GM13976 (cell line): ENCODE results near the gene TIAM1.

Experiments
- DNase-seq: peaks from one replicate; pipeline ENCODE4 v3.0.0; 2012; ENCODE audit warnings: low spot score
- CTCF ChIP-seq: IDR thresholded peaks from 2 replicates; pipeline ENCODE4 v1.5.1; 2012; ENCODE audit warnings: borderline replicate concordance, mild to moderate bottlenecking; ENCODE audit not compliant: insufficient read depth; ENCODE audit errors: extremely low read depth, missing control alignments, control extremely low read depth
- in situ Hi-C: fragments of 300-500 bp; cut with MboI; formaldehyde crosslinking; loops from one replicate; pipeline ENCODE4 v1.12.0; 2022; ENCODE audit warnings: low sequenced_read_pairs, mixed read lengths, inconsistent platforms; ENCODE audit not compliant: unreplicated experiment

Gene TIAM1

GRCh38 chr21:31194510-31195293, 149.4 kb downstream of the TIAM1 start:
- in situ Hi-C loops, result no loop called here
- DNase-seq, result no peak
- no peak for TF ChIP-seq CTCF

DNA sequence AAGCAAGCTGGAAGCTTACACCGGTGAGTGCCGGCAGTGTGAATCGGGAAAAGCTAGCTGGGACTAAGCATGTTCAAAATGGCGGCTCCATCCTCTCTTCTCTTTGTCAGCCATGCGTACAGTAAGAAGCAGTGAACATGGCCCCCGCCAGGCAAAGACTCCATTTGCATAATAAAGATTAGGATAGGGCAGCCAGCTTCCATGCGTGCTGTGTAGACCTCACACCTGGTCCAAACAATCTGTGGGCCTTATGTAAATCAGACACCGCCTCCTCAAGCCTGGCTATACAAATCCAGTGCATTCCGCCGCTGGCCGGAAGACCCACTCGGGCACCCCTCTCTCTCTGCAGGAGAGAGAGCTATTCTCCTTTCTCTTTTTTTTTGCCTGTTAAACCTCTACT, 150.3 kb downstream of the TIAM1 start:
- no peak for DNase-seq
- in situ Hi-C loops, result no loop called here
- TF ChIP-seq CTCF, result no peak

GRCh38 chr21:31191553-31191952, 152.5 kb downstream of the TIAM1 start:
- TF ChIP-seq CTCF, result no peak
- no peak for DNase-seq
- in situ Hi-C loops, result no loop called here

DNA sequence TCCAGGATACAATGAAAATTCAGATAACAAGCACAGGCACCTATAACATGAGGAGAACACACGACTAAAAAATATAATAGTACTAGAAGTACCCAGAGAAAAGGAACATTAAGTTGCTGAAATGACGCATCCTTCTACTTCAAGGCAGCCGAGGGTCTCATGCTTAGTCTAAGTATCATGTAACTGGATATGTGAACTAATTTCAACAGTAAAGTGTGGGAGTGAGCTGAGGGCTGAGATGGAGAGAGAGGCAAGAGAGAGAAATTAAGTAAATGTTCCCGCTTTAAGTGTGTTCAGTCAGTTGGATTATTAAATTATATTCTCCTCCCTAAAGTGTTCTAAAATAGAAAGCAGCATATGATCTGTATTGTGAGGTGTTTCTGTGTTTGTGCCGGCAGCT, 153.5 kb downstream of the TIAM1 start:
- no peak for TF ChIP-seq CTCF
- DNase-seq, result no peak
- in situ Hi-C loops, result no loop called here

DNA sequence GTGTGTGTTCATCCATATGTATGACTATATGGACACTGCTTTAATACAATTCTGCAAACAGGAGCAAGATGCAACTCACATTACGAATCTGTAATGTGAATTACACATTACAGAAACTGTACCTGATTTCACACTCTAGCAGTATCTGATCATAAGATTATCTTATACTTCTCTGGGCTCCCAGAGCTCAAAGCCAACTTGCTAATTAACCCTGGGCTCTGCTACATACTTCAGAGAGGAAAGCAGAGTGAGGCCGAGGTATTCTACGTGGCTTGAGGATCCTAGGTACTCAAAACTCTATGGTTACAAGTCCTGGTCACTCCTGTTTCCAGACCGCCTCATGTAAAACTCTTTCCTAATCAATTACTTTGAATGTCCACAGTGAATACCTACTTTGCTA, 156.6 kb downstream of the TIAM1 start:
- no peak for DNase-seq
- no peak for TF ChIP-seq CTCF
- in situ Hi-C loops, result no loop called here

- DNase-seq, result no peak
- in situ Hi-C loops, result no loop called here
- TF ChIP-seq CTCF, result no peak
Measured at GRCh38 chr21:31186916-31187315, 157.1 kb downstream of the TIAM1 start.
